ENCODE results near the gene ABLIM2. TPM values are rescaled to one million over a fixed set of nuclear protein-coding genes. Genes with fewer than 3 reads are reported as not detected.

ABLIM2 gene
- total RNA-seq, 2 donors from 2014 or later = 2.6 to 7.3 TPM

GRCh38 chr4:8080754-8081065 is 77.9 kb downstream of the ABLIM2 start:
- 75% methylated on average over 5 of the region's 5 CpGs for WGBS

GRCh38 chr4:8079916-8080753 is 78.5 kb downstream of the ABLIM2 start:
- WGBS = 70% methylated on average over 21 of the region's 21 CpGs

More at GRCh38 chr4:8080754-8081065, 77.9 kb downstream of the ABLIM2 start:
- no peaks in the 10 kb centered on the region for H3K36me3 ChIP-seq
- no peak overlapping the region for H3K27ac ChIP-seq
- TF ChIP-seq CTCF (IDR thresholded peaks at IDR 0.05) (no peak), POLR2A (IDR thresholded peaks at IDR 0.05) (no peak), POLR2AphosphoS5 (IDR thresholded peaks at IDR 0.05) (no peak)
- no peaks in the 10 kb centered on the region for H3K27me3 ChIP-seq (replicated peaks; ENCODE audit: insufficient read depth)
- DNase-seq (ENCODE audit: low spot score) = no peak
- intact Hi-C loops (cut with DNase I) = no loop called here
- no peaks in the 10 kb centered on the region for H3K9me3 ChIP-seq
- H3K4me1 ChIP-seq (replicated peaks) = no peaks in the 10 kb centered on the region
- H3K4me3 ChIP-seq = no peak overlapping the region

GRCh38 chr4:8079031-8079885 is 79.4 kb downstream of the ABLIM2 start:
- Histone ChIP-seq H3K9me3 (no peaks in the 10 kb centered on the region), H3K4me1 (replicated peaks) (no peaks in the 10 kb centered on the region), H3K36me3 (no peaks in the 10 kb centered on the region), H3K4me3 (no peak overlapping the region), H3K27me3 (replicated peaks; ENCODE audit: insufficient read depth) (no peaks in the 10 kb centered on the region), H3K27ac (no peak overlapping the region)
- intact Hi-C loops (cut with DNase I) = no loop called here
- TF ChIP-seq CTCF (IDR thresholded peaks at IDR 0.05) (no peak), POLR2AphosphoS5 (IDR thresholded peaks at IDR 0.05) (no peak), POLR2A (IDR thresholded peaks at IDR 0.05) (no peak)
- WGBS = 53% methylated on average over 32 of the region's 32 CpGs
- DNase-seq (ENCODE audit: low spot score) = no peak

More at GRCh38 chr4:8079916-8080753, 78.5 kb downstream of the ABLIM2 start:
- TF ChIP-seq CTCF (IDR thresholded peaks at IDR 0.05) (no peak), POLR2A (IDR thresholded peaks at IDR 0.05) (no peak), POLR2AphosphoS5 (IDR thresholded peaks at IDR 0.05) (no peak)
- Histone ChIP-seq H3K4me1 (replicated peaks) (no peaks in the 10 kb centered on the region), H3K27me3 (replicated peaks; ENCODE audit: insufficient read depth) (no peaks in the 10 kb centered on the region), H3K27ac (no peak overlapping the region), H3K4me3 (no peak overlapping the region), H3K9me3 (no peaks in the 10 kb centered on the region), H3K36me3 (no peaks in the 10 kb centered on the region)
- intact Hi-C loops (cut with DNase I) = no loop called here
- no peak for DNase-seq (ENCODE audit: low spot score)

GRCh38 chr4:8078610-8079015 is 80.0 kb downstream of the ABLIM2 start:
- WGBS = 94% methylated on average over 8 of the region's 8 CpGs
- H3K27ac ChIP-seq = no peak overlapping the region
- no peaks in the 10 kb centered on the region for H3K27me3 ChIP-seq (replicated peaks; ENCODE audit: insufficient read depth)
- TF ChIP-seq CTCF (IDR thresholded peaks at IDR 0.05) = no peak
- TF ChIP-seq POLR2A (IDR thresholded peaks at IDR 0.05) = no peak
- no peak for TF ChIP-seq POLR2AphosphoS5 (IDR thresholded peaks at IDR 0.05)
- no peaks in the 10 kb centered on the region for H3K9me3 ChIP-seq
- intact Hi-C loops (cut with DNase I) = no loop called here
- no peak for DNase-seq (ENCODE audit: low spot score)
- no peaks in the 10 kb centered on the region for H3K4me1 ChIP-seq (replicated peaks)
- H3K36me3 ChIP-seq = no peaks in the 10 kb centered on the region
- no peak overlapping the region for H3K4me3 ChIP-seq
